H54 (cell line): Measurements from ENCODE around the gene PIGS.

Experiments used
- DNase-seq: peaks from one replicate; pipeline ENCODE4 v3.0.0; 2011; ENCODE audit warnings: low spot score, mixed read lengths; ENCODE audit not compliant: insufficient read length
- FAIRE-seq: peaks from 3 replicates; lab custom pipeline; 2011; peaks lifted over from hg19 to GRCh38; lab: Jason Lieb, UNC
- POLR2A ChIP-seq: IDR thresholded peaks from 2 replicates; pipeline ENCODE4 v1.6.1; 2011; ENCODE audit warnings: low read depth, mild to moderate bottlenecking, low read length

The PIGS gene

GRCh38 chr17:28507567-28508203 is 63.6 kb downstream of the PIGS start:
- FAIRE-seq (no peak), DNase-seq (no peak)
- TF ChIP-seq POLR2A: no peak

DNA sequence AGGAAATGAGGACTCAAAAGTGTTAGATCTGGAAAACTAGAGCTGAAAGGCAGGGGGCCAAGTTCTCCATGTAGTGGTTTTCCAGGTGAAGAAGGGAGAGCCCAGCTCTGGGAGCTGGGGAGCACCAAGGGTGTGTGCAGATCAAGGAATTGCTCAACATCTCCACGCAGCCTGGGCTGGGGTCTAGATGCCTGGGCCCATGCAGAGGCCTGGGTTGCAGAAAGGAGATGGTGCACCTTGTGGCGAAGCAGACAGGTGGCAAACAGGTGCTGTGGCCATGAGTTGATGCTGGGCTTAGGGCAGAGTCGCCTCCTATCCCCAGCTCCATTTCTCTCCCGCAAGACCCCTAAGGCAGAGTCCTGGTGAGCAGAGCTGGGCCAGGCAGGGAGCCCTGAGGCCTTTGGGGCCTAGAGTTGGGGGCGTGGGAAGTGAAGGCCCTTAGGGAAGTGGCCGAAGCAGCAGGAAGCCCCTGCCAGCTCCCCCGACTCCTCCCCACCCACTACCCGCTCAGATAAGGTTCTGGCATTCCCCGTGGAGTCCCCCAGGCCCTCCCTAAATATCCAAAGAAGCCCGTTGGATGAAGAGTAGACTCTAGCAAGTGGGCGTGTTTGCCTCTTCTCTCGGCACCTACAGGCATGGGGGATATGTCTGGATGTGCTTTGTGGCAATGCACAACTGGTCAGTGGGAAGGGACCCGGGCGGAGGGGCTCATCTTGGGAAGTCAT is 64.4 kb downstream of the PIGS start:
- DNase-seq (no peak), FAIRE-seq (no peak)
- TF ChIP-seq POLR2A: no peak

GRCh38 chr17:28505986-28506665 is 65.2 kb downstream of the PIGS start, which contains the start of gene FOXN1:
Gene FOXN1 (plus strand): TSS chr17:28506348. CDS start chr17:28523970, 17,622 bp downstream.
- TF ChIP-seq POLR2A: no peak
- FAIRE-seq (no peak), DNase-seq (no peak)

DNA sequence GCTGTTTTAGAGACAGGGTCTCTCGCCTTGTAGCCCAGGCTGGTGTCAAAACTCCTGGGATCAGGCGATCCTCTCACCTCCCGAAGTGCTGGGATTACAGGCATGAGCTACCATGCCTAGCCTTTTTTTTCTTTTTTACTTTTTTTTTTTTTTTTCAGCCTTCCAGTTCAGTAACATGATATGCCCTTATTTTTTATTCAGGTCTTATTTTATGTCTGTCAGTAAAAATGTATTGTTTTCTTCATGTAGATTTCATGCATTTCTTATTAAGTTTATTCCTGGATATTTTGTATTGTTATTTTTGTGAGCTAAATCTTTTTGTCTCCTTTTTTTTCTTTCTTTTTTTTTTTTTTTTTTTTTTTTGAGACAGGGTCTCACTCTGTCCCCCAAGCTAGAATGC is 67.9 kb downstream of the PIGS start:
- no peak for TF ChIP-seq POLR2A
- DNase-seq (no peak), FAIRE-seq (no peak)
